Measurements from ENCODE around the gene CPVL. TPM values are rescaled to one million over a fixed set of nuclear protein-coding genes. Genes with fewer than 3 reads are reported as not detected.

Gene CPVL
- total and polyA plus RNA-seq, 8 donors: 1.6 to 25.6 (median 2.9) TPM

DNA sequence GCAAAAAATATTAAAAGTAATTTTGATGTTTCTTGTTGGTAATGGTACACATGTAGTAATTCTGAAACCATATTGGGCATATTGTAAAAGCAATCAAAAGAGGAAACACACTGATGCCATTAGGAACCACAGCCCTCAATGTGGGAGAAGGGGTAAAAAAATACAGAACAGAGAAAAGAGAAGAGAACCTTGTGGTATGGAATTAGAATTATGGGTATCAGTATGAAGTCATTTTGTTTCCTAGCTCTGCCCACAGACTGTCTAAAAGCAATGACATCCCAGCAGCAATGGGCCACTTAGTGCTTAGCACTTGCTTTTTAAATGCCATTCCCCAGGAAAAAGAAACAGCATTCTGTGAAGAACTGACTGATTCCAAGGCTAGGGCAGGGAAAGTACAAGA, 61.5 kb downstream of the CPVL start:
- no peak overlapping the region for H3K27ac ChIP-seq
- no peaks in the 10 kb centered on the region for H3K36me3 ChIP-seq
- peak in 2 of 4 donors; percentile 11 to 57 for ATAC-seq
- no peaks in the 10 kb centered on the region for H3K9me3 ChIP-seq
- H3K27me3 ChIP-seq: no peaks in the 10 kb centered on the region
- no peak overlapping the region for H3K4me3 ChIP-seq
- no peak for FAIRE-seq
- TF ChIP-seq CTCF (IDR thresholded peaks at IDR 0.05): no peak
- peaks cover 0 to 10% (median 0%) of the 10 kb centered on the region in 3 donors for H3K4me1 ChIP-seq
- no peak for DNase-seq
- intact Hi-C loops (cut with DNase I): no loop called here

DNA sequence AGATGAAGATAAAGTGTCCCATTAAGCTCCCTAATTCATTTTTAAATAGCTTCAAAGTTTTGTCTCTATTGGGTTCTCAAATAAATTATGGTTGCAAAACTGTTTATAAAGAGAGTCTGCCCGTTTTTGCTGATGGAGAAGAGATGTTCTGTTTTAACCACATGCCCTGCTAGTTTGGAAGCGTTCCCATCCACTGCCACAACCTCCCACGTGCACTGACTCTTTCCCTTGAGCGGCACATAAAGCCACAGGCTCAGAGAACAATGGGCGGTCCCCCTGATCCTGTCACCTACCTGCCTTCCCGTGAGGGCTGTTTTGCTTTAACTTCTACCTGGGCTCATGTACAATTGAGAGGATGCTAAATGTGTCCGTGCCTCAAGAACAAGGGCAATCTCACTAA, 65.5 kb downstream of the CPVL start:
- no peak overlapping the region for H3K4me3 ChIP-seq
- no peak overlapping the region for H3K27ac ChIP-seq
- 69% methylated on average over 7 of the region's 7 CpGs for WGBS, 2 donors
- H3K27me3 ChIP-seq: no peaks in the 10 kb centered on the region
- no peaks in the 10 kb centered on the region for H3K36me3 ChIP-seq
- DNase-seq (no peak), FAIRE-seq (no peak), ATAC-seq (no peak)
- H3K4me1 ChIP-seq: no peaks in the 10 kb centered on the region
- TF ChIP-seq CTCF (IDR thresholded peaks at IDR 0.05): no peak
- no peaks in the 10 kb centered on the region for H3K9me3 ChIP-seq
- intact Hi-C loops (cut with DNase I): no loop called here

- TF ChIP-seq CTCF (IDR thresholded peaks at IDR 0.05): no peak
- Histone ChIP-seq H3K4me1 (no peaks in the 10 kb centered on the region), H3K4me3 (no peak overlapping the region), H3K27me3 (no peaks in the 10 kb centered on the region), H3K9me3 (no peaks in the 10 kb centered on the region), H3K27ac (no peak overlapping the region), H3K36me3 (no peaks in the 10 kb centered on the region)
- DNase-seq: no peak
- intact Hi-C loops (cut with DNase I): no loop called here
- no peak for FAIRE-seq
- WGBS, 2 donors: 88 to 92% methylated on average over 4 of the region's 4 CpGs
- no peak for ATAC-seq
Measured at GRCh38 chr7:29078311-29079260, 67.8 kb downstream of the CPVL start.

DNA sequence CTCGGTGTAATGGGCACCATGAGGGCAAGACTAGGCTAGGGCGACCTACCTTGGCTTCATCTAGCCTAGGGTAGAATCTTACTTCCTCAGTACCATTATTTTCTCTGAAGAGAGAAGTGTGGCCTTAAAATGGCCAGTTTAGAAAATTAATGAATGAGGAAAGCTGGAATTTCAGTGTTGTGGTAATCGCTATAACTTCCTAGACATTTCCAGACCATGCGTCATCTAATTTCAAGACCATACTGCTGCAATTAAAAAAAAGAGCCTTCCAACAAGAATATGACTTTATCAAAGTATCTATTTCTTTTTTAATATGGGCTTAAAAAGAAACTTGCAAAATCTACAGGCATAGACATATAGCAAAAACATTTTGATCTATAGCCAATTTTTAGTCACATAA, 68.5 kb downstream of the CPVL start:
- Histone ChIP-seq H3K27ac (no peak overlapping the region), H3K36me3 (no peaks in the 10 kb centered on the region), H3K4me1 (no peaks in the 10 kb centered on the region), H3K4me3 (no peak overlapping the region), H3K9me3 (no peaks in the 10 kb centered on the region), H3K27me3 (no peaks in the 10 kb centered on the region)
- 96 to 97% methylated on average over 4 of the region's 4 CpGs for WGBS, 2 donors
- no peak for ATAC-seq
- intact Hi-C loops (cut with DNase I): no loop called here
- no peak for TF ChIP-seq CTCF (IDR thresholded peaks at IDR 0.05)
- no peak for DNase-seq
- no peak for FAIRE-seq

DNA sequence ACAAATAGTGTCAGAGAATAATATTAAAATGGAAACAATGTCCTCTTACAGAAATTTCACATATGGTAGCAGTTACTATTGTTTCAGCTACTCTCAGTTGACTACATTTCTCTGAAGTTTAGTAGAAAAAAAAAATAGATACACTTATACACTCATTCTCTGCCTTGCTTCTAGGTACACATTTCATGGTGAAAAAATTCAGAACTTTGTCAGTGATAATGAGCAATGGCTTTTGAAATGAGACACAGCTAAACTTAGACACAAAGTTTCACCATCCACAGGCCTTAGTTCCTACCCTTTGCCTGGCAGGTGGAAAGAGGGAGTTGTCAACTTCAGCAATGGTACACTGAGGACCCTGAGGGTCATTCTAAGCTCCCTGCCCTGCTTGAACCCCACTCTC, 69.2 kb downstream of the CPVL start:
- Histone ChIP-seq H3K9me3 (no peaks in the 10 kb centered on the region), H3K4me1 (no peaks in the 10 kb centered on the region), H3K4me3 (no peak overlapping the region), H3K36me3 (no peaks in the 10 kb centered on the region), H3K27me3 (no peaks in the 10 kb centered on the region), H3K27ac (no peak overlapping the region)
- ATAC-seq (no peak), FAIRE-seq (no peak), DNase-seq (no peak)
- TF ChIP-seq CTCF (IDR thresholded peaks at IDR 0.05): no peak
- intact Hi-C loops (cut with DNase I): no loop called here
